ENCODE measurements around the gene ATP7B. TPM values are rescaled to one million over a fixed set of nuclear protein-coding genes. Genes with fewer than 3 reads are reported as not detected.

The ATP7B gene
- polyA plus RNA-seq, 3 donors: 0.39 to 0.44 TPM; not detected in 1

- H3K9me3 ChIP-seq (replicated peaks in 1 of 2; ENCODE audit: control insufficient read depth in 1 of 2, insufficient read depth in 1 of 2, low read length in 2 of 2): no peaks in the 10 kb centered on the region
- intact Hi-C loops (cut with micrococcal nuclease): no loop called here
- no peak overlapping the region for H3K4me3 Mint-ChIP-seq
- TF ChIP-seq, protein P1, sequence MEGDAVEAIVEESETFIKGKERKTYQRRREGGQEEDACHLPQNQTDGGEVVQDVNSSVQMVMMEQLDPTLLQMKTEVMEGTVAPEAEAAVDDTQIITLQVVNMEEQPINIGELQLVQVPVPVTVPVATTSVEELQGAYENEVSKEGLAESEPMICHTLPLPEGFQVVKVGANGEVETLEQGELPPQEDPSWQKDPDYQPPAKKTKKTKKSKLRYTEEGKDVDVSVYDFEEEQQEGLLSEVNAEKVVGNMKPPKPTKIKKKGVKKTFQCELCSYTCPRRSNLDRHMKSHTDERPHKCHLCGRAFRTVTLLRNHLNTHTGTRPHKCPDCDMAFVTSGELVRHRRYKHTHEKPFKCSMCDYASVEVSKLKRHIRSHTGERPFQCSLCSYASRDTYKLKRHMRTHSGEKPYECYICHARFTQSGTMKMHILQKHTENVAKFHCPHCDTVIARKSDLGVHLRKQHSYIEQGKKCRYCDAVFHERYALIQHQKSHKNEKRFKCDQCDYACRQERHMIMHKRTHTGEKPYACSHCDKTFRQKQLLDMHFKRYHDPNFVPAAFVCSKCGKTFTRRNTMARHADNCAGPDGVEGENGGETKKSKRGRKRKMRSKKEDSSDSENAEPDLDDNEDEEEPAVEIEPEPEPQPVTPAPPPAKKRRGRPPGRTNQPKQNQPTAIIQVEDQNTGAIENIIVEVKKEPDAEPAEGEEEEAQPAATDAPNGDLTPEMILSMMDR (IDR thresholded peaks at IDR 0.05): no peak
- peaks cover 26% of the 10 kb centered on the region for H3K4me1 Mint-ChIP-seq
- WGBS (ENCODE audit: insufficient coverage): 92% methylated on average over 5 of the region's 8 CpGs
- no peak overlapping the region for H3K27ac Mint-ChIP-seq
- H3K9ac ChIP-seq (ENCODE audit: insufficient read depth, low read length, poor library complexity, severe bottlenecking): no peak overlapping the region
- H3K36me3 Mint-ChIP-seq: no peaks in the 10 kb centered on the region
- no peak overlapping the region for H3K27ac ChIP-seq (ENCODE audit: low read depth in 1 of 2, low read length in 2 of 2)
- peaks cover 0 to 1% (median 0%) of the 10 kb centered on the region in 7 donors for H3K9me3 Mint-ChIP-seq
- no peak overlapping the region for H2AFZ ChIP-seq (ENCODE audit: insufficient read depth, low read depth, low read length, poor library complexity, severe bottlenecking)
- no peaks in the 10 kb centered on the region for H3K79me2 ChIP-seq (ENCODE audit: insufficient read depth, low read length)
- H3K4me3 ChIP-seq (replicated peaks in 1 of 3; ENCODE audit: low read depth in 2 of 3, low read length in 3 of 3): no peak overlapping the region
- H3K27me3 Mint-ChIP-seq (ENCODE audit: low read depth in 3 of 3): peaks cover 1 to 10% (median 8%) of the 10 kb centered on the region in 3 donors
- H3K4me2 ChIP-seq (replicated peaks; ENCODE audit: extremely low read depth, low read length, poor library complexity, severe bottlenecking): no peak overlapping the region
- H3K4me1 ChIP-seq (ENCODE audit: control insufficient read depth in 1 of 2, insufficient read depth in 2 of 2, low read length in 2 of 2): peaks cover 10 to 13% of the 10 kb centered on the region in 2 donors
- no peaks in the 10 kb centered on the region for H3K27me3 ChIP-seq (ENCODE audit: control insufficient read depth in 2 of 2, insufficient read depth in 2 of 2, low read length in 2 of 2)
- no peak for DNase-seq
- no peaks in the 10 kb centered on the region for H4K20me1 ChIP-seq (ENCODE audit: insufficient read depth, low read length)
- no peaks in the 10 kb centered on the region for H3K36me3 ChIP-seq (replicated peaks in 1 of 2; ENCODE audit: control insufficient read depth in 1 of 2, insufficient read depth in 2 of 2, low read length in 2 of 2)
Measured at GRCh38 chr13:51997641-51998330, 13.5 kb downstream of the ATP7B start.

- H3K4me2 ChIP-seq (replicated peaks; ENCODE audit: extremely low read depth, low read length, poor library complexity, severe bottlenecking): no peak overlapping the region
- no peaks in the 10 kb centered on the region for H3K79me2 ChIP-seq (ENCODE audit: insufficient read depth, low read length)
- H3K36me3 ChIP-seq (replicated peaks in 1 of 2; ENCODE audit: control insufficient read depth in 1 of 2, insufficient read depth in 2 of 2, low read length in 2 of 2): no peaks in the 10 kb centered on the region
- no CpG with 5 or more reads among the region's 2 CpGs for WGBS (ENCODE audit: insufficient coverage)
- Mint-ChIP-seq H3K4me1 (peaks cover 26% of the 10 kb centered on the region), H3K27me3 (ENCODE audit: low read depth in 3 of 3) (peaks cover 1 to 10% (median 8%) of the 10 kb centered on the region in 3 donors), H3K27ac (no peak overlapping the region), H3K36me3 (no peaks in the 10 kb centered on the region), H3K9me3 (peaks cover 0 to 1% (median 0%) of the 10 kb centered on the region in 7 donors), H3K4me3 (no peak overlapping the region)
- DNase-seq: no peak
- no peak overlapping the region for H3K9ac ChIP-seq (ENCODE audit: insufficient read depth, low read length, poor library complexity, severe bottlenecking)
- TF ChIP-seq, protein P1 (IDR thresholded peaks at IDR 0.05): no peak
- H3K9me3 ChIP-seq (replicated peaks in 1 of 2; ENCODE audit: control insufficient read depth in 1 of 2, insufficient read depth in 1 of 2, low read length in 2 of 2): no peaks in the 10 kb centered on the region
- intact Hi-C loops (cut with micrococcal nuclease): no loop called here
- H2AFZ ChIP-seq (ENCODE audit: insufficient read depth, low read depth, low read length, poor library complexity, severe bottlenecking): no peak overlapping the region
- no peak overlapping the region for H3K27ac ChIP-seq (ENCODE audit: low read depth in 1 of 2, low read length in 2 of 2)
- H3K4me3 ChIP-seq (replicated peaks in 1 of 3; ENCODE audit: low read depth in 2 of 3, low read length in 3 of 3): no peak overlapping the region
- peaks cover 10 to 13% of the 10 kb centered on the region in 2 donors for H3K4me1 ChIP-seq (ENCODE audit: control insufficient read depth in 1 of 2, insufficient read depth in 2 of 2, low read length in 2 of 2)
- H4K20me1 ChIP-seq (ENCODE audit: insufficient read depth, low read length): no peaks in the 10 kb centered on the region
- no peaks in the 10 kb centered on the region for H3K27me3 ChIP-seq (ENCODE audit: control insufficient read depth in 2 of 2, insufficient read depth in 2 of 2, low read length in 2 of 2)
Measured at GRCh38 chr13:51997186-51997585, 14.1 kb downstream of the ATP7B start.
